GM19193 (cell line): ENCODE measurements around the gene ZNF330.

Experiments used
- POLR2A ChIP-seq: IDR thresholded peaks from 4 replicates; pipeline ENCODE4 v1.6.1; 2011; ENCODE audit not compliant: insufficient read depth, insufficient read length; ENCODE audit errors: extremely low read depth

ZNF330 gene

DNA sequence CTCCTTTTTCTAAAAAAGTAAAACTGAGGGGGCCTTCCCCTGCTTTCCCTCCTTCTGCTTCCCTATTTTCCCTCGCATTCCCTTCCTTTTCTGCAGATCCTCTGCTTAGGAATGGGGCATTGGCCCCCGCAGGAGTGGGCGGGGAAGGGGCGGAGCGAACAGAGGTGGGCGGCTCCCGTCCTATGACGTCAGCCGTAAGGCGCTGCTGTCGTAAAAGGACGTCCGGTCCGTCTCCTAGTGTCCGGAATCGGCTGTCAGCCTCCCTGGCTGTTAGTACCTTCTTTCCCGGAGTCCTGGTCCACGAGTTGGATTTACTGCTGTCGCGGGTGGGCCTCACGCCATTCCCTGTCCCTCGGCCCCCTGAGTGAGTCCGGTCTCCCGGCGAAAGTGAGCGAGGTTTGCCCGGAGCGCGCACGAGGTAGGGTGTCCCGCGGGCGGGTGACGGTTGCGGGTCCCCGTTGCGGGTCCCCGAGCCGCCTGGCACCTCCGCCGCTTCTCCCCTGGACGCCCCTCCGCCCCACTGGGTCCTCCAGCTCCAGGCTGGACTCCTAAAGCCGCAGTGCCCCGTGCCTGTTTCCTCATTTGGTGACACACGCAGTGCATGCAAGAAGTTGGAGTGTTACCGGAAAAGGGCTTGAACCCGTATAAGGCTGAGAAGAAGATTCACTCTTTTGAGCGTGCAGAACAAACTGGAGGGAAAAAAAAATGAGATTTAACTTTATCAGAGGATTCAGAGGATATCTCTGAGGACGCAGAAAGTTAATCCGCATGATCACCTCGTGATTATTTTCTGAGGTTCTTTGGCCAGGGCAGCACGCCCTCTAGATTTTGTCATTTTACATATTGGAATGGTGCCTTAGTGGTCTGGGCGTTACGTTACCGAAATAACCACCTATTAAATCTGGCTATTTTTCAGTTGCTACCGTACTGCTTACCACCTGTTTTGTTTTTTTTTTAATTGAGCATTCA is at the start of gene ZNF330:
TSS of gene ZNF330 (plus strand) at position 205 of the 969 bp plus-strand sequence. CDS start 1,477 bp downstream, outside the sequence.
- TF ChIP-seq POLR2A = peak; percentile 80

DNA sequence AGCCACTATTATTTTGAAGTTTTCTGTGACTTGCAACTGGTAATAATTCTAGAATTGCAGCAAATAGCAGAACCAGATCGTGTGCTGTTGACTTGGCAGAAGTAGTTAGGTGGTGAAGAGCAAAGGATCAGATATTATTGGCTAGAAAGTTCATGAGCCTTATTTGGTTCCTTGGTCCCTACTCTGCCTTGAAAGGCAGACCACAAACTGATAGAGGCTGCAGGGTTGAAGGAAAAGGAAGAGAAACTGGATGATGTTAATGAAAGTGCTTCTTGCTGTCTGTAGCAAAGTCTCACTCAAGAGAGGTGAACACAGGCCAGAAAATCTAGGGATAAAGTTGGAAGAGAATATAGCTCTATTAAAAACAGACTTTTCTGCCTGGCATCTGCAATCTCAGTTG is 46.2 kb upstream of the ZNF330 start:
- no peak for TF ChIP-seq POLR2A

DNA sequence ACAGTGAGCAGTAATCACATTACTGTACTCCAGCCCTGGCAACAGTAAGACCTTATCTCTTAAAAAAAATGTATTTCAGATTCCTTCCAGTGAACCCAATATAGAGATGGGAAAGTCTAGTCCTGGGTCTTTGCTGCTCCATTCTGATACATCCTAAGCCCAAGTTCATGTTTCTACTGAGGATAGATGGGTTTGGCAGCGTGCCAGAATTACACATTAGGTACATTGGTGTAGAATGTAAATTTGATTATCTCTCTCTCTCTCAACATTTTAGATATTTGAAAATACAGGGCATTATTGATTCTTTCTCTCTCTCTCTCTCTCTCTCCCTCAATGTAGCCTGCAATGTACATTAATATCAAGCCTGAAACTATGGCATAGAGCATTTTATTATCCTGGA is 43.5 kb upstream of the ZNF330 start:
- TF ChIP-seq POLR2A = no peak

GRCh38 chr4:141179474-141180373 is 41.0 kb upstream of the ZNF330 start:
- TF ChIP-seq POLR2A = no peak

DNA sequence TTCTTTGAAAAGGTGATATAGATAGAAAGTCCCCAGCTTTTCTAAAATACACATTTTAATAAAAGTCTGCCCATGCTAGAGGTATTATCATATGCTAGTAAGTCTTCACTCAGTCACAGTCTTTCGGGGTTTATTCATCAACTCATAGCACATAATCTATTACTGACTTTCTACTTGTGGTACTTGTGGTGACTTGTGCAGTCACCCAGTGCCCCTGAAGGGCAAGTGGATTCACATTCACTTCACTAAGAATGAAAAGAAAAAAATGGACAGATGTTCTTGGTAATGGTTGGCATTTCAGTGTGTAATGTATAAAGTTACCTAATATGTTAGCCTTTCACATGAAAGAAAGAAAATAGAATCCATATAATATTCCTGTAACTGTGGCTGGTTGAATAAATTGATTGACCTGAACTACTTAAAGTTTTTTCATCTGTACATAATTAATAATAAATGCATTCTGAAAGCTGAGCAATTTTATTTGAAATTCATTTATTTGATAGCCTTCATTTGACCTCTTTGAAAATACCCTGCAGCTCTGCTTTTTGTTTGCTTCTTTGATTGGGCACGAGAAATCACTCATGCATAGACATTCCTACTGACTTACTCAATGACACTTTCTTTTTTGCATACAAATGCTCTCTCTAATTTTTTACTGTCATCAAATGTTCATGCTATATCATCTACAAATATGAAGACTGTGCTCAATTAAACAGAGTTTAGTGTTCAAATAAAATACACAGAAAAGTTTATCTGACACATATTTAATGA is 39.5 kb upstream of the ZNF330 start:
- no peak for TF ChIP-seq POLR2A

- TF ChIP-seq POLR2A = no peak
Measured at GRCh38 chr4:141192564-141192963, 28.1 kb upstream of the ZNF330 start.

GRCh38 chr4:141193516-141194034 is 27.1 kb upstream of the ZNF330 start:
- TF ChIP-seq POLR2A = no peak

GRCh38 chr4:141195095-141195707 is 25.5 kb upstream of the ZNF330 start:
- TF ChIP-seq POLR2A = no peak

- no peak for TF ChIP-seq POLR2A
Measured at GRCh38 chr4:141196227-141196933, 24.3 kb upstream of the ZNF330 start.

DNA sequence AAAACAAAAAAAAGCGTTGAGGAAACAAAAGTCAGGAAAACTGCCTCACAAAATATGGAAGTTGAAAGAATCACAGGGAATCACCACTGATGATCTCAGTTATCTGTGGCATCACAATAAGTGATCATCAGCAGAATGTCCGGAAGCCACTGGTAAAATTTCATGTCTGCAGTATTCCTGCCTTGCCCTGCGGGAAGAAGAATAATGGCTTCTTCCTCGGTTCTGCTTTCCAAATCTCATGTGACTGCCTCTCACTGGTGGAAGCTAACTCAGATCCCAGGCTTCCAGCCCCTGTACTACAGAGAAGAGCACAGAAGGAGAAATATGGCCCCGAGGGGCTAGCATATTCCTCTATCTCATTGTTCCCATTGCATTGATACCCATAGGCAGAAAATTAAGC is 12.7 kb upstream of the ZNF330 start:
- TF ChIP-seq POLR2A = no peak

- no peak for TF ChIP-seq POLR2A
Measured at GRCh38 chr4:141210168-141210567, 10.5 kb upstream of the ZNF330 start.

DNA sequence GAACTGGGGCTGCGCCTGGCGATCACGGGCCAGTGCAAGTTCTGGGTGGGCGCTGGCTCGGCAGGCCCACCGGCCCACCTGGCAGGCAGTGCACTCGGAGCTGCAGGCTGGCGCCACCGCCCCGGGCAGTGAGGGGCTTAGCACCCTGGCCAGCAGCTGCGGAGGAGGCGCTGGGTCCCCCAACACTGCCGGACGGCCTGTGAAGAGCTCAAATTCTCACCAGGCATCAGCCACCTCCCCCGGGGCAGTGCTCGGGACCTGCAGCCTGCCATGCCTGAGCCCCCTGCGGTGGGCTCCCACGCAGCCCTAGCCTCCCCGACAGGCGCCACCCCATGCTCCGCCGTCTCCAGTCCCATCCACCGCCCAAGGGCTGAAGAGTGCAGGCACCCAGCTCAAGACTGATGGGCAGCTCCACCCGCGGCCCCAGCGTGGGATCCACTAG is 7.1 kb upstream of the ZNF330 start:
- TF ChIP-seq POLR2A = no peak

GRCh38 chr4:141215030-141215429 is 5.7 kb upstream of the ZNF330 start:
- no peak for TF ChIP-seq POLR2A
